HTERT RPE-1 (cell line): ENCODE data around the gene SCN5A.

Experiments
- in situ Hi-C: fragments of 300-500 bp; cut with MboI; formaldehyde crosslinking; loops from 4 replicates; pipeline ENCODE4 v1.14.3; 2020; ENCODE audit warnings: low sequenced_read_pairs

SCN5A gene

DNA sequence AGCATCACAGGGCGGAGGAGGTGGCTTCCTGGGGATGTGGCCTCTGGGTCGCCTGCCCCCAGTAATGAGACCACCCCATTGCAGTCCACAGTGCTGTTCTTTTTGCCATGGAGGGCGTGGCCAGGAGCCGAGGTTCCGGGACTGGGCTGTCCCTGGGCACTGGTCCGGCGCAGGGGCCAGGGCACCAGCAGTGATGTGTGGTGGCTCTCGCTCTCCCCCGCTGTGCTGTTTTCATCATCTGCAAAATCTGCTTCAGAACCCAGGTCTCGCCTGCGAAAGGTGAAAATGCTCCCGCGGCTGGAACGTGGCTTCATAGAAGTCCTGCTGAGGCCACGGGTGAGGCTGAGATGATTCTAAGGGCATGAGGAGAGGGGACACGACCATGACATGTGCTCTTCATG, 45.8 kb downstream of the SCN5A start:
- in situ Hi-C loops, result no loop called here

DNA sequence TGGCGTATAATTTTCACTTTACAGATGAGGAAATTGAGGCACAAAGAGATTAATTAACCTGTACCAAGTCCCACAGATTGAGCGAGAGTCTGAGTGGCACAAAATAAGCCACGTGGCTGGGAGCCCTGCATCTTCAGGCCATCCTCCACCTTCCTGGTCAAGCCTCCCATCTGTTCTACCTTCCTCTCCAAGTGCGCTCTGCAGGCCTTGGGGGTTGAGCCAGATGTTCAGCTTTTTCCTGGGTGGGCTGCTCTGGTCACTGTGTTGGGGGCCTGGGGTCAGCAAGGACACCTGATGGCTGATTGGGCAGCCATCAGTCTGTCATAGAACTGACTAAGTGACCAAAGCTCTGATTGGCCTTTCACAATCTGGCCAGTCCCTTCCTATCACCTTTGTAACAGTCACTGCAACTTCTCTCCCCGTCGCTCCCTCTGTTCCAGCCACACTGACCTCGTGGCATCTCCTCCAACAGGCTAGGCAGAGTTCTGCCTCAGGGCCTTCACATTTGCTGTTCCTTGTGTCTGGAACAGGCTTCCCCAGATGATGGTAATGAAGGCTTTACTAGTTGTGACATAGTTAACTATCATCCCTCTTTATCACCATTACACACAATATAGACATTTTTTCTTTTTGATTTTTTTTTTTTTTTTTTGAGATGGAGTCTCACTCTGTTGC, 46.8 kb downstream of the SCN5A start:
- in situ Hi-C loops, result no loop called here

GRCh38 chr3:38601956-38602550, 47.4 kb downstream of the SCN5A start:
- in situ Hi-C loops, result no loop called here

- in situ Hi-C loops, result no loop called here
Observed at GRCh38 chr3:38600551-38600950, 48.9 kb downstream of the SCN5A start.

DNA sequence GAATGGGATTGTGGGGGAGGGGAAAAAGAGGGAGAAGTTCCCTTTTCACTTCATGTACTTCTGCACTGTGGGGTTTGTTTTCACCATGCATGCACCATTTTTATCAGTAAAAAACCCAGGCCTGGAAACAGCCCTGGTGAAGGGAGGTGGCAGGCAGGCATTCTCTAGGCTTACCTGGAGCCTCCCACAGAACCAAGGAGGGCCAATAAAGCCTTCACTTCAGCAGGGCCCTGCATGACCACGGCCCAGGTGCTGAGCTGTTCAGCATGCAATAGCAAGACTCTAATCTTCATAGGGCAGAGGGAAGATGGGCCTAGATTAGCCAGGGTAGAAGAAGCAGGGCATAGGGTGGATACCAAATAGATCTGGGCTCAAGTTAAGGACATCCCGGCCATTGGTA, 49.6 kb downstream of the SCN5A start:
- in situ Hi-C loops, result no loop called here

GRCh38 chr3:38598791-38599190, 50.7 kb downstream of the SCN5A start:
- in situ Hi-C loops, result no loop called here

GRCh38 chr3:38597502-38598060, 51.9 kb downstream of the SCN5A start:
- in situ Hi-C loops, result no loop called here

DNA sequence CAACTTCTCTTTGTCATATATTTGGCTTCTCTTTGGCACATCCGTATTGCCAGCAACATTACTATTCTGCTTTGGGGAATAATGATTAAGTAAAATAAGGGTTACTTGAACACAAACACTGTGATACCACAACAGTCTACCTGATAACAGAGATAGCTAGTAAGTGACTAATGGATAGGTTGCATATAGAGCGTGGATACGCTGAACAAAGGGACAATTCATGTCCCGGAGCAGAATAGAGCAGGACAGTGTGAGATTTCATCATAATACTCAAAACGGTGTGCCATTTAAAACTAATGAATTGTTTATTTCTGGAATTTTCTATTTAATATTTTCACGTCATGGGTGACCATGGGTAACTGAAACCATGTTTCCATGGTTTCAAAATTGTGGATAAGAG, 54.1 kb downstream of the SCN5A start:
- in situ Hi-C loops, result no loop called here

- in situ Hi-C loops, result no loop called here
Observed at GRCh38 chr3:38590521-38590920, 59.0 kb downstream of the SCN5A start.

- in situ Hi-C loops, result no loop called here
Observed at GRCh38 chr3:38588995-38589937, 60.2 kb downstream of the SCN5A start.

DNA sequence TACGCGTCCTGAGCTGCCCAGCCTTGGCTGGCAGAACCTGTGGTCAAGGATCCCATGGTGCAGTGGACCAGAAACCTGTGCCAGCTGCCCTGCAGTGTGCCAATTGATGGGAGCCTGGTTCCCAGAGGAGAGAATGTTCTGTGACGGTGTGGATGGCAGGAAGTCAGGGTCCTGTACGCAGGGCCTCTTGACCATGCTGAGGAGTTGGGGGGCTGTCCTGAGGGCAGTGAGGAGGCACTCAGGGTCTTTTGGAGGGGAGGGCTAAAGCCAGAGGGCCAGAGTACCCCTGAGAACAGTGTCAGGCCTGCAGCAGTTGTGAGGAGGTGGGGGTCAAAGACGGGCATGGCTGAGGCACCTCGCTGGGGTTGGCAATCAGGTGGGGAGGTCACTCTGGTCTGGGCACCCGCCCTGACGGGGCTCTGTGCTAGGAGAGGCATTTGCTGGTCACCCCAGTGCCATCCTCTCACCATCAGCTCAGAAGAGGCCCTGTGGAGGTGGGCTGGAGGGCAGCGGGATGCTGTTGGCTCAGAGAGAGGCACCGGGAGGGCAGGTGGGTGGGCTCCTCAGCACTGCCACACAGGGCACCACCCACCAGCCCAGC, 61.0 kb downstream of the SCN5A start:
- in situ Hi-C loops, result no loop called here

DNA sequence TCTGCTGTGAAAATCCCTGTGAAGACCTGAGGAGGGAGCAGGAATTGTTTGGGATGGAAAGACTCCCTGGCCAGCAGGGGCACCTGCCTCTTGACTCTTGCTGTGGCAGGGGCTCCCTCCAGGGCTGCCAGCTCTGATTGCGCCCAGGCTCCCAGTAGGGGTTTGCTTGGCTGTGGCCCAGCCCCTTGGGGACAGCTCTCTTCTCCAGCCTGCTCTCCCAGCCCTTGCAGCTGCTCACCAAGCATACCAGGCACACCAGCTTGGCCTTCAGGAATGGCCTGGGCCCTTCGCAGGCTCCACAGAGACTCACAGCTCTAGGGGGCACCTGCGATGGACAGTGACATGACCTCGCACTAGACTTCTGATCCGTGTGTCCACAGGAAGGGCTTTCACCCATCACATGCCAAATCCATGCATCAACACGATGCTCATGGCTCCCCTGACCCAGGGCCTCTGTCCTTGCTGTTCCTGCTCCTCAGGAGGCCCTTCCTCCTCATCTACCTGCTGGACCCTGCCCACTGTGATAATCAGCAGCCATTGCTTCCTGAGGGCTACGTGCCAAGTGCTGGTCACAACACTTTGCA, 61.8 kb downstream of the SCN5A start:
- in situ Hi-C loops, result no loop called here

DNA sequence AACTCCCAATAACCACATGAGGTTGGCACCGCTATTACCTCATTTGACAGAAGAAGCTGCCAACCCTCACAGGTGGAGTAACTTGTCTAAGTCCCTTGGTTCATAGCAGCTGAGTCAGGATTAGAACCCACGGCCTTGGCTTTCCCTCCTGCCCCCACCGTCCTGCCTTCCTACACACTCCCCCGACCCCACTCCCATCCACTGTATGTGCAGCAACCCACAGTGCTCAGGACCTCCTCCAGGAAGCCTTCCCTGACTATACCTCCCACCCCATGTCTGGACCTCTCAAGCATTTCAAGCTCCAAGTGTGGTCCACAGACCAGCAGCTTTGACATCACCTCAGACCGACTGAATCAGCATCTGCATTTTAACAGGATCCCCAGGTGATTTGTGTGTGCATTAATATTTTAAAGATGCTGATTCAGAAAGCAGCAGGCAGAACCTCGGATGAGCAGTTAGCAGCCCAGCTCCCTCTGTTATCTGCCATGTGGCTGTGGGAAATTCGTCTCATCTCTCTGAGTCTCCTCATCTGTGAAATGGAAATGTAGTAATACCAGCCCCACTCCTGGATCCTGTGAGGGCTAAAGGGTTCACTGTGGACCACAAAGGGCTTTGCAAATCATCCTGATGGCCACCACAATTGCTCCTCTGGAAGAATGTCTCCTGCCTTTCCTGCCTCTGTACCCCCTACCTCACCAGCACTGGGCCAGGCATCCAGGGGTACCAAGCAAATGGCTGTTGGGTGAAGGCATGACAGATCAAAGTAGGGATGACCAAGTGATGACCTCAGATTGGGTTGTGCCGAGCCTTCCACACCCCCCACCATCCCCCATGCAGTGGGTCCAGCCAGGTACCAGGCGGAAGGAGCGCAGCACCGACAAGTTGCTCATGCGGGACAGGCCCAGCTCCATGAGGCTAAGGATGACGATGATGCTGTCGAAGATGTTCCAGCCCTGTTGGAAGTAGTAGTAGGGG, 62.7 kb downstream of the SCN5A start:
- in situ Hi-C loops, result no loop called here

DNA sequence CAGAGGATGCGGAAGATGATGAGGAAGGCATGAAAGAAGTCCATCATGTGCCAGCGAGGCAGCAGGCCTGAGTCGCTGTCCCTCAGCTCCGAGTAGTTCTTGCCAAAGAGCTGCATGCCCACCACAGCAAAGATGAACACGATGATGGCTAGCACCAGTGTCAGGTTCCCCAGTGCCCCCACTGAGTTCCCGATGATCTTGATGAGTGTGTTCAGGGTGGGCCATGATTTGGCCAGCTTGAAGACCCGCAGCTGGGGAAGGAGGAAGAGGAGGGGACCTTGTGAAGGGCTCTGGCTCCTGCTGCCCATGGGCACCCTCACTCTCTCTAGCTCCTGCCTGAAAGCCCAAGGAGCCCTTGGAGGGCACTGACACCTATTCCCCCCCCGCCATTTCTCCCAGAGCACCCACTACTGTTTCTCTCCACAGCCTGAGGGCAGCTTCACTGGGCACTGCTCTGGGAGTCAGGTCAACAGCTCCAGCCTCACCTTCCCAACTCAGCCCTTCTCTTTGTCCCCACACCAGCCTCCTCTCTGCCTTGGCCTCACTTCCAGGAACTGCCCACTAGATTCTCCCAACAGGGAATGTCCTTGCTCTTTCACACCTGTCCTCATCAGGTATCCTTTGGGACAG, 63.6 kb downstream of the SCN5A start:
- in situ Hi-C loops, result no loop called here

DNA sequence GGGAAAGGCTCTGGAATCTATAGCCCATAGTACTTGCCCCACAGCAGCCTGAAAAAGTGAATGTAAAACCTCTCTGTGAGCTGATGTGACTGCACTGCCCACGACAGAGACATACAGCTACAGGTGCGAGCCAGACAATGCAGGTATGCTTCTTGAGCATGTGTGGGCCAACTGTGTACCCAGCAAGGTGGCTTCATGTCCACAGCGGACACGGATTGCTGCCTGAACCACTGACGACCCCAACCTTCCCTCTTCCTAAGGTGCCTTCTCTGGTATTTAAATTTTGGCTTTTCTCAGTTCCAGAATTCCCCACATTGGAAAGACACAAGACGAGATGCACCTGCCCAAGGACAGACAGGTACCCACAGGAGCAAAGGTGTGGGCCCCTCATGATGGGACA, 65.8 kb downstream of the SCN5A start:
- in situ Hi-C loops, result no loop called here

DNA sequence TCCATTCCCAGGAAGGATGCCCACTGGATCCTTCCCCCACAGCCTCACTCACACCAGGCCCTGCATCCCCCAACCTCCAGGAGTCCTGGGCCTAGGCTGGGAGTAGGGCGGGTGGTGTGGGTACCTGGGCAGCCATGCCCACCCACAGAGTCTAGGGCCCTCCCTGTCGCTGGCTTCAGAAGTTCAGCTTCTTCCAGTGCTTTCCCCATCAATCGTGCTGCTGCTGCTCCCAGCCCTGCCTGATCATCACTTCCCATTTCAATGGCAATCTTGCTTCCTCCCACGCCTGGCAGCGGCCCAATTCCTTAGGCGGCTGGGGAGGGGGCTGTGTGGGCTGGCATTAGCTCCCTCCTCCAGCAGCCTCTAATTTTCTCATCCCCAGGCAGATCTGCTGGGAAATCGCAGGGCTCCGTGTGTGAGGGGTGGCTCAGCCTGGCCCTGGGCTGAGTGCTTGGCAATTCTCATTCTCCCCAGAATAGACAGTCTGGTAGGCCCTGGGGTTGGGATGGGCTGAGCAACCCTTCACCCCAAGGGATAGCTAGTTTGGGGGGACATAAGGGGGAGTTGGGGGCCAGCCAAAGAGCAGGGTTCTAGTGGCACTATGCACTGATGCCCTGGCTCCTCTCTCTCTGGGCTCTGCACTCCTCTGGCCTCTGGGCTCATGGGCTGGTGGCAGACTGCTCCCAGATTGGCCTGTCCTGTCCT, 66.4 kb downstream of the SCN5A start:
- in situ Hi-C loops, result no loop called here

GRCh38 chr3:38582316-38582715, 67.2 kb downstream of the SCN5A start:
- in situ Hi-C loops, result no loop called here

DNA sequence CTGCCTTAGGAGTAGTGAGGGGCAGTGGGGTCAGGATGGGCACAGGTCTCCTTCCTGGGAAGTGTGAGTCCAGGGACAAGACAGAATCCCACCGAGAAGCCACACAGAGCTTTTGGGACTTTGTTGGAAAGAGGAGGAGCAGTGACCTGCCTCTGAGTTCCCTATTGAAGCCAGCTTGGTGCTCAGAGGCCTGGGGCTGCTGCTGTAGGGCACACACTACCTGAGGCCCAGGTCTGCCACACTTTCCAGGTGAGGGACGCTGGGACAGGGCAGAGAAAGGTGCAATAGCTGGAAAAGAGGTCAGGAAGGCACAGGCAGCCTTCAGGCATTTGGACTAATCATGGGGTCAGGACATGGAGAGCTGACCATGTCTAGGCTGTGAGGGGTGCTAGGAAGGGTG, 67.7 kb downstream of the SCN5A start:
- in situ Hi-C loops, result no loop called here
